ENCODE results near the gene FAM3D. TPM values are rescaled to one million over a fixed set of nuclear protein-coding genes. Genes with fewer than 3 reads are reported as not detected.

FAM3D gene
- total RNA-seq, 1 donor from 2014 or later: 1.8 TPM

- no peak for DNase-seq
Measured at GRCh38 chr3:58591517-58592510, 74.8 kb downstream of the FAM3D start.

GRCh38 chr3:58588030-58588614 is 78.5 kb downstream of the FAM3D start:
- no peak for DNase-seq

DNA sequence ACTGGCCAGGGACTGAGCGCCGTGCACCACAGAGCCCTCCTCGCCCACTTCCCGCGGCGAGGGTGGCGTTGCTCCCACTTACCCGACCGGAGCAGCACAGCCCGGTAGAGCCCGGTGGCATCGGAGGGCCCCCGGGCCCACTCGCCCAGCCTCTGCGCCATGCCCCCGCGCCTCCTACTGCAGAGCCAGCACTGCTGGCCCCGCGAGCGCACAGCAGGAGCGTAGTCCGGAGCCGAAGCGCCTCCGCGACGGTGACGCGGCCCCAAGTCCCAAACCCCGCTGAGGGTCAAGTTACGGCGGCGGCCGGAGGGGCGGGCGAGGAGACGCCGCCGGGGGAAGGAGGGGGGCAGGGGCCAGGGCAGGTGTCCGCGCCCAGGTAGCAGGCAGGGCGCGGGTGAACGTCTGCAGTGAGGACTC is 79.8 kb downstream of the FAM3D start:
- no peak for DNase-seq

- DNase-seq: no peak
Measured at GRCh38 chr3:58585994-58586393, 80.6 kb downstream of the FAM3D start.

- DNase-seq: peak; percentile 40
Measured at GRCh38 chr3:58585005-58585786, 81.4 kb downstream of the FAM3D start.

- DNase-seq: no peak
Measured at GRCh38 chr3:58584690-58585004, 81.9 kb downstream of the FAM3D start.

Other genes starting within 250 kb of the FAM3D start
- 63.6 TPM for gene PDHB, start 232.9 kb downstream of the FAM3D start, total RNA-seq
- gene KCTD6, start 174.7 kb downstream of the FAM3D start, total RNA-seq: 13.8 TPM
- gene ACOX2, start 129.6 kb downstream of the FAM3D start, total RNA-seq: 15.8 TPM
- 0.59 TPM for gene FAM107A, start 89.4 kb downstream of the FAM3D start, total RNA-seq